GM12875 (cell line): ENCODE data around the gene CDH4.

Experiments used
- H3K4me3 ChIP-seq: one replicate; pipeline ENCODE4 v1.5.1; 2011; ENCODE audit warnings: low read depth, low read length, control low read depth
- TF ChIP-seq, protein P1 (sequence below): IDR thresholded peaks from 2 replicates; pipeline ENCODE4 v1.5.1; 2011; ENCODE audit warnings: low read depth, mild to moderate bottlenecking, control low read depth, inconsistent platforms, low read length, moderate library complexity, borderline replicate concordance; ENCODE audit not compliant: insufficient read depth

CDH4 gene

GRCh38 chr20:61389077-61389476 is 137.0 kb downstream of the CDH4 start:
- TF ChIP-seq, protein P1, sequence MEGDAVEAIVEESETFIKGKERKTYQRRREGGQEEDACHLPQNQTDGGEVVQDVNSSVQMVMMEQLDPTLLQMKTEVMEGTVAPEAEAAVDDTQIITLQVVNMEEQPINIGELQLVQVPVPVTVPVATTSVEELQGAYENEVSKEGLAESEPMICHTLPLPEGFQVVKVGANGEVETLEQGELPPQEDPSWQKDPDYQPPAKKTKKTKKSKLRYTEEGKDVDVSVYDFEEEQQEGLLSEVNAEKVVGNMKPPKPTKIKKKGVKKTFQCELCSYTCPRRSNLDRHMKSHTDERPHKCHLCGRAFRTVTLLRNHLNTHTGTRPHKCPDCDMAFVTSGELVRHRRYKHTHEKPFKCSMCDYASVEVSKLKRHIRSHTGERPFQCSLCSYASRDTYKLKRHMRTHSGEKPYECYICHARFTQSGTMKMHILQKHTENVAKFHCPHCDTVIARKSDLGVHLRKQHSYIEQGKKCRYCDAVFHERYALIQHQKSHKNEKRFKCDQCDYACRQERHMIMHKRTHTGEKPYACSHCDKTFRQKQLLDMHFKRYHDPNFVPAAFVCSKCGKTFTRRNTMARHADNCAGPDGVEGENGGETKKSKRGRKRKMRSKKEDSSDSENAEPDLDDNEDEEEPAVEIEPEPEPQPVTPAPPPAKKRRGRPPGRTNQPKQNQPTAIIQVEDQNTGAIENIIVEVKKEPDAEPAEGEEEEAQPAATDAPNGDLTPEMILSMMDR, result no peak
- no peak overlapping the region for H3K4me3 ChIP-seq

DNA sequence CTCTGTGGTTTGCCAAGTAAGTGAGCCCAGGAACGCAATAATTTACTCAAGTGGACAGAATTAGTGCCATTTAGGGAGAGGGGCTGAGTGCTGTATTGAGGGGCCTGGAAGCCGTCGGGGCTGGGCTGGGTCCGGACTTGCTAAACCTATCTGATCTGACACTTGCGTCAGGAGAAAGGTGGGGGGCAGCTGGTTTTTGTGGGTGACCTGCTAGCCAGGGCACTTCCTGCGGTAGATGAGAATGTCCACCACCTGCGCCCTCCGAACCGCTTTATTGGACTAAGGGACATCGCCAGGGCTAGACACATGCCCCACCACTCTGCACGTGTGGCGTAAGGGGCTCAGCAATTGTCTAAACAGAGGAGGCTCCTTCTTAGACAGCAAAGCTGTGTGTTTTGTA is 139.1 kb downstream of the CDH4 start:
- no peak overlapping the region for H3K4me3 ChIP-seq
- TF ChIP-seq, protein P1, result no peak

- TF ChIP-seq, protein P1, result no peak
- H3K4me3 ChIP-seq, result no peak overlapping the region
These were observed 139.9 kb downstream of the CDH4 start for GRCh38 chr20:61391812-61392520.

DNA sequence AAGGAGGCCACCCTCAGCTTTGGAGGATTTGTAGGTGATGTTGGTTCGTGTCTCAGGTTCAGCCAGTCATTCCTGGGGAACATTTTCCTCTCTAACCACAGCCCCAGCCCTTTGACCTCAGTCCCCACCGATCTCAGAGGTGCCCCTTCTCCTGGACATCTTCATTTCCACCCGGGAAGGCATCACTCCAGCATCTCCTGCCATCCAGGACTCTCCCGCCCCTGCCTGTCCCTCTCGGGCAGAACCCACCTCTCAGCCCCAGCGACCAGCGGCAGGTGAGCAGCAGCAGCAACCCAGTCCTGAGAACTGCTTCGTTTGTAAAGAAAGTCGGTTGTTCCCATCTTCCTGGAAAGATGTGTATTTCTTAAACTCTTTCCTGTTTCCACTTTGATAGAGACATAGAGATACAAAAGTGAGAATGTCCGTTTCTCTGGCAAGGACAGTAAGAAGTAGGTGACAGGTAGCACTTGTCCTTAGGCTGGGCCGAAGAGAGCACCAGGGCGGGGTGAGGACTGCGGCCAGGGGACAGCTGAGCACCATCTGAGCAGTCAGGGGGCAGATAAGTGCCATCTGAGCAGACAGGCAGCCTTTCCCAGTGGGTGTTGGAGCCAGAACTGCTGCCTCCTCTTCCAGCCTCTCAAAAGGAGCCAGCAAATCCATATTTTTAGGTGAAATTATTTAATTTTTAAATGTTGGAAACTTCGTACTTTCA is 142.2 kb downstream of the CDH4 start:
- TF ChIP-seq, protein P1, result no peak
- no peak overlapping the region for H3K4me3 ChIP-seq

GRCh38 chr20:61396262-61396848 is 144.3 kb downstream of the CDH4 start:
- TF ChIP-seq, protein P1, result no peak
- no peak overlapping the region for H3K4me3 ChIP-seq

DNA sequence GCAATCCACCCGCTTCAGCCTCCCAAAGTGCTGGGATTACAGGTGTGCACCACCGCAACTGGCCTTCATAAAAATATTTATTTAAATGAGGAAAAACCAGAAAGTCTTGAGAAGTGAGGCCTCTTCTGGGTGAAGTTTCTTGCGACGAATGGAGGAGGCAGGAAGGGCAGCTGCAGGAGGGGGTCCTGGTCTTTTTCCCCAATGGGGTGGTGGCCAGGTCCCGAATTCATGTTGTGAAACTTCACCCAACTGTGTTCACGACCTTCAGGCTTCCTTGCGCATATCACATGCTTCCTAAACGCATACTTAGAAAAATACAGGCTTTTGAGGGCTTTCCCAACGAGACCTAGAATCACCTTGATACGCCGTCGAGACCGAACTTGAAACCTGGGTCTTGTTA is 145.1 kb downstream of the CDH4 start:
- no peak overlapping the region for H3K4me3 ChIP-seq
- TF ChIP-seq, protein P1, result no peak
